Adipocyte (in vitro differentiated cells): ENCODE results near the gene CUL2.
A peak's percentile ranks its signal among the peaks of the same experiment; 100 is the strongest.
"Not testable (repeated sequence)": the region's sequence is repeated elsewhere in the genome, so short reads cannot be mapped to it uniquely, and the experiment has no call there.

Experiments used
- DNase-seq: peaks from one replicate; pipeline ENCODE4 v3.0.0-alpha.2; 2015; ENCODE audit warnings: low read depth
- H3K27me3 ChIP-seq: replicated peaks from 2 replicates; pipeline ENCODE4 v1.7.0; 2013; ENCODE audit warnings: mild to moderate bottlenecking, low read length, moderate library complexity; ENCODE audit not compliant: control insufficient read depth, insufficient read depth
- H3K36me3 ChIP-seq: 2 replicates; pipeline ENCODE4 v1.7.0; 2013; ENCODE audit warnings: low read length, mild to moderate bottlenecking, moderate library complexity; ENCODE audit not compliant: control insufficient read depth, insufficient read depth, severe bottlenecking
- H3K4me1 ChIP-seq: 2 replicates; pipeline ENCODE4 v1.7.0; 2013; ENCODE audit warnings: mild to moderate bottlenecking, low read length, moderate library complexity; ENCODE audit not compliant: control insufficient read depth, insufficient read depth
- H3K4me3 ChIP-seq: 2 replicates; pipeline ENCODE4 v1.7.0; 2013; ENCODE audit warnings: mild to moderate bottlenecking, low read length, moderate library complexity
- H3K9ac ChIP-seq: 2 replicates; pipeline ENCODE4 v1.7.0; 2013; ENCODE audit warnings: mild to moderate bottlenecking, low read length, moderate library complexity
- H3K9me3 ChIP-seq: 2 replicates; pipeline ENCODE4 v1.7.0; 2013; ENCODE audit warnings: mild to moderate bottlenecking, low read length, moderate library complexity; ENCODE audit not compliant: control insufficient read depth

CUL2 gene

GRCh38 chr10:35046074-35046473, 44.1 kb downstream of the CUL2 start:
- H3K4me1 ChIP-seq, result peaks cover 15% of the 10 kb centered on the region
- DNase-seq, result no peak
- H3K36me3 ChIP-seq, result peaks cover 53% of the 10 kb centered on the region
- no peak overlapping the region for H3K4me3 ChIP-seq
- no peaks in the 10 kb centered on the region for H3K27me3 ChIP-seq
- H3K9ac ChIP-seq, result no peak overlapping the region
- H3K9me3 ChIP-seq, result no peaks in the 10 kb centered on the region

DNA sequence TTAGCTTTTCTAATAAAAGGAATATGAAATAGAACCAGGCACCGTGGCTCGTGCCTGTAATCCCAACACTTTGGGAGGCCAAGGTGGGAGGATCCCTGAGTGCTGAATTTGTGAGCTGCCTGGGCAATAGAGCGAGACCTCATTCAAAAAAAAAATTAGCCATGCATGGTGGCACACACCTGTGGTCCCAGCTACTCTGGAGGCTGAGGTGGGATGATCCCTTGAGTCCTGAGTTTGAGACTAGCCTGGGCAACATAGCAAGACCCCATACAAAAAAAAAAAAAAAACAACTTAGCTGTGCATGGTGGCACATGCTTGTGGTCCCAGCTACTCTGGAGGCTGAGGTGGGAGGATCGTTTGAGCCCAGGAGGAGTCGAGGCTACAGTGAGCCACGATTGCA, 44.9 kb downstream of the CUL2 start:
- H3K36me3 ChIP-seq, result peaks cover 48% of the 10 kb centered on the region
- H3K9me3 ChIP-seq, DNase-seq, H3K9ac ChIP-seq, H3K27me3 ChIP-seq, H3K4me3 ChIP-seq: not testable (repeated sequence)
- peaks cover 18% of the 10 kb centered on the region for H3K4me1 ChIP-seq

DNA sequence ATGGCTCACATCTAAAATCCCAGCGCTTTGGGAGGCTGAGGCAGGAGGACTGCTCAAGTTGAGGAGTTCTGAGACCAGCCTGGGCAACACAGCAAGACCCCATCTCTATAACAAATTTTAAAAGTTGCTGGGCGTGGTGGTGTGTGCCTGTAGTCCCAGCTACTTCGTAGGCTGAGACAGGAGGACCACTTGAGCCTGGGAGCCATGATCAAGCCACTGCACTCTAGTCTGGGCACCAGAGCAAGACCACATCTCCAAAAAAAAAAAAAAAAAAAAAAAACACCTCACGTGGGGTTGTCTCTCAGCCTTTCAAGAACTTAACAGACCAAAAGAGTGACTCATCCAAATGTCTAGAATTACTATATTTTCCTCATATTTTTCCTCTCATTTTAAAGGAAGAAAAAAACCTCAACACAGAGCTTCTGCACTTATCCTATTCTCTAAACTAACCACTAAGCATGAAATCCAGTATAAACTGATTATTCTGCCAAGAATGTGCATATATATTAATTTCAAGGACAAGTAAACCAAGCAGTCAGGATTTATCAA, 46.3 kb downstream of the CUL2 start:
- DNase-seq, result peak; percentile 42
- Histone ChIP-seq H3K36me3 (peaks cover 43% of the 10 kb centered on the region), H3K4me1 (peaks cover 18% of the 10 kb centered on the region), H3K9me3 (no peaks in the 10 kb centered on the region), H3K9ac (no peak overlapping the region), H3K4me3 (no peak overlapping the region), H3K27me3 (no peaks in the 10 kb centered on the region)

GRCh38 chr10:35042783-35043182, 47.4 kb downstream of the CUL2 start:
- Histone ChIP-seq H3K9me3 (no peaks in the 10 kb centered on the region), H3K9ac (no peak overlapping the region), H3K4me1 (peaks cover 18% of the 10 kb centered on the region), H3K27me3 (no peaks in the 10 kb centered on the region), H3K4me3 (no peak overlapping the region), H3K36me3 (peaks cover 34% of the 10 kb centered on the region)
- DNase-seq, result no peak

- peak; percentile 34 for DNase-seq
- no peaks in the 10 kb centered on the region for H3K9me3 ChIP-seq
- peaks cover 29% of the 10 kb centered on the region for H3K36me3 ChIP-seq
- peaks cover 18% of the 10 kb centered on the region for H3K4me1 ChIP-seq
- H3K9ac ChIP-seq, result no peak overlapping the region
- H3K27me3 ChIP-seq, result no peaks in the 10 kb centered on the region
- H3K4me3 ChIP-seq, result no peak overlapping the region
These were observed 48.6 kb downstream of the CUL2 start for GRCh38 chr10:35041502-35041879.

DNA sequence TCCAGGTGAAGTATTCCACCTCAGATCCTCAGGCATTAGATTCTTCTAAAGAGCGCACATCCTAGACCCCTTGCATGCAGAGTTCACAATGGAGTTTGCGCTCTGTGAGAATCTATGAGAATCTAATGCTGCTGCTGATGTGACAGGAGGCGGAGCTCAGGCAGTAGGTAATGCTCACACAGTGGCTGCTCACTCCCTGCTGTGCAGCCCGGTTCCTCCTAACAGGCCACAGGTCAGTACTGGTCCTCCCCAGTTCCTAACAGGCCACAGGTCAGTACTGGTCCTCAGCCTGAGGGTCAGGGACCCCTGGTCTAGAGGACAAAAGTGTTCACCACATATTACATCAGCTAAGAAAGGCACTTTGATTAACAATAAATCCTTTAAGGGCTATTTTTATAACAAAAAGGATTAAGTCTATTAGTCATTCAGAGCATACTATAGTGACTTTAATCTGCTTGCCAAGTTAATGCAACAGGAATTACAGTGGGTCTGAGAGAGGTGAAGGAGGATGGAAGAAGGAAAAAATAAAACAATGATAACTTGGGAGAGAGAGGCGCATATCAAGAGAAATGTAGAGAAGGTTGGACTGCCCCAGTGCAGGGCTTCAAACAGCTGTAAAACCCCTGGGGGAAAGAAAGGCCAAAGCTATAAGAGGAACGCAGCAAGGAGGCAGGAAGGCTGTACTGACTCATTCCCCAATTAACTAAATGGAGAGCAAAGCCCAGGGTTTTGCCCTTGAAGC, 49.2 kb downstream of the CUL2 start:
- peaks cover 21% of the 10 kb centered on the region for H3K4me1 ChIP-seq
- H3K4me3 ChIP-seq, result no peak overlapping the region
- no peaks in the 10 kb centered on the region for H3K27me3 ChIP-seq
- no peaks in the 10 kb centered on the region for H3K9me3 ChIP-seq
- DNase-seq, result peak; percentile 64
- no peak overlapping the region for H3K9ac ChIP-seq
- H3K36me3 ChIP-seq, result peaks cover 26% of the 10 kb centered on the region

- H3K27me3 ChIP-seq, result no peaks in the 10 kb centered on the region
- H3K4me3 ChIP-seq, result no peak overlapping the region
- no peak for DNase-seq
- H3K4me1 ChIP-seq, result peaks cover 26% of the 10 kb centered on the region
- H3K9ac ChIP-seq, result no peak overlapping the region
- no peaks in the 10 kb centered on the region for H3K9me3 ChIP-seq
- peaks cover 35% of the 10 kb centered on the region for H3K36me3 ChIP-seq
These were observed 53.0 kb downstream of the CUL2 start for GRCh38 chr10:35037104-35037503.

DNA sequence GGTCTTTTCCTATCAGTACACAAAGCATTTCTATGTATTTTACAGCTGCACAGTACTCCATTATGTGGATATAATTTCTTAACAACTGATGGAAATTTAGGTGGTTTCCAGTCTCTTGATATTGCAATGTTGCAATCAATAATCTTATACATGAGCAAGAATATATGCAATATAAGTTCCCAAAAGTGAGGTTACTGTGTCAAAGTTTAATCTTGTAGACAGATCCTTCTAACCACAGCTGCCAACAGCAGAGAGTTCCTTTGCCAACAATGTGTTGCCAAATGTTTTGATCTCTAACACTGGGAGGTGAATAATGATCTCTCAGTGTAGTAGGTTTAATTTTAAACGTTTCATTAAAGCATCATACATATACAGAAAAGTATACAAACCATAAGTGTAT, 54.5 kb downstream of the CUL2 start:
- peak; percentile 14 for DNase-seq
- Histone ChIP-seq H3K9ac (no peak overlapping the region), H3K27me3 (no peaks in the 10 kb centered on the region), H3K4me1 (peaks cover 12% of the 10 kb centered on the region), H3K9me3 (no peaks in the 10 kb centered on the region), H3K36me3 (peaks cover 47% of the 10 kb centered on the region), H3K4me3 (no peak overlapping the region)

- DNase-seq, result peak; percentile 71
- no peaks in the 10 kb centered on the region for H3K27me3 ChIP-seq
- H3K4me1 ChIP-seq, result peaks cover 5% of the 10 kb centered on the region
- H3K36me3 ChIP-seq, result peaks cover 71% of the 10 kb centered on the region
- no peaks in the 10 kb centered on the region for H3K9me3 ChIP-seq
- no peak overlapping the region for H3K4me3 ChIP-seq
- H3K9ac ChIP-seq, result no peak overlapping the region
These were observed 62.6 kb downstream of the CUL2 start for GRCh38 chr10:35027567-35027966.

DNA sequence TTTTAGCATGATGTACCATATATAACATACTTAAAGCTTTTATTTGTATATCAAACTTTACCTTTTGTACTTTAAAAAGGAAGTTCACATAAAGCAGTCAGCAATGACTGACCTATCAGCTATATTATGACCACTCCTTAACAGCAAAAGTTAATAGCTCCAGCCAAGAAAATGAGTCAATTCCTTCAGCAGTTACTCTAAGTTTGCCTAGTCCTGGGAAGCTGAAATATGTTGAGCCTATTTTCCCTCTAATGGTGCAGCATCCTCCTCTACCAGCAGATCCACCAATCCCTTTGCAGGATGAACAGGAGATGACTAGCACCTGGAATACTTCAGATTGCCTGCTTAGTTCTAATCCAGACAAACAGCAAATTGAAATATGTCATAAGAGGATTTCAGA, 64.2 kb downstream of the CUL2 start:
- H3K36me3 ChIP-seq, result peaks cover 63% of the 10 kb centered on the region
- H3K27me3 ChIP-seq, result no peaks in the 10 kb centered on the region
- H3K9ac ChIP-seq, result no peak overlapping the region
- peaks cover 5% of the 10 kb centered on the region for H3K4me1 ChIP-seq
- no peak overlapping the region for H3K4me3 ChIP-seq
- peak; percentile 35 for DNase-seq
- H3K9me3 ChIP-seq, result no peaks in the 10 kb centered on the region

DNA sequence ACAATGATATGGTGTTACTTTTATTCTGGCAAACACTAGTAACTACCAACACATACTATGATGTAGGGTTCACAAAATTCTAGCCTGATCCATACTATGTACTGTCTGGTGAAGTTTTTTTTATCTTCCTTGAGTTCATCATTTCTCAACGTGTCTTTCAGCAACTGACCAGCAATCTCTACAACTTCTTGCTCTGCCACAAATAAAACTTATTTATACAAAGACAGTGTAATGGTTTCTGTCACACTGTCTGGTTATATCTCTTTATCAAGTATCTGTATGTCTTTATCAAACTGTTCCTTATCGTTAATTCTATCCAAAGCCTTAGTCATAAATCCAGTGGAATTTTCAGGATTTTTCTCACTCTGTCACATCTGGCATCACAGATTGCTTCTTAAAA, 69.7 kb downstream of the CUL2 start:
- no peak for DNase-seq
- no peak overlapping the region for H3K9ac ChIP-seq
- peaks cover 9% of the 10 kb centered on the region for H3K4me1 ChIP-seq
- peaks cover 46% of the 10 kb centered on the region for H3K36me3 ChIP-seq
- no peak overlapping the region for H3K4me3 ChIP-seq
- H3K9me3 ChIP-seq, result no peaks in the 10 kb centered on the region
- no peaks in the 10 kb centered on the region for H3K27me3 ChIP-seq
